PC-9 (cell line): Measurements from ENCODE around the gene SUGCT.

Experiments used
- CTCF ChIP-seq: fragments of 200-600 bp; sonication (generic); conservative IDR thresholded peaks from 2 replicates; pipeline ENCODE4 v1.6.1; 2017; ENCODE audit warnings: mixed run types, antibody characterized with exemption, mild to moderate bottlenecking, moderate library complexity
- EZH2 ChIP-seq: fragments of 200-600 bp; sonication (generic); IDR thresholded peaks from 2 replicates; pipeline ENCODE4 v1.8.0; 2017; ENCODE audit warnings: antibody characterized with exemption, low read depth

- TF ChIP-seq CTCF (no peak), EZH2 (no peak)
Observed at GRCh38 chr7:40520986-40521738, 386.4 kb downstream of the SUGCT start.
